Transverse colon (tissue), 4 donors: ENCODE measurements around the gene PMPCA. TPM values are rescaled to one million over a fixed set of nuclear protein-coding genes. Genes with fewer than 3 reads are reported as not detected.

Experiments
- DNase-seq: peaks from one replicate; pipeline ENCODE4 v3.0.0-alpha.2; 2019
- H3K27ac ChIP-seq, 4 donors: fragments of 200-600 bp; sonication (generic); 2 replicates each; pipeline ENCODE4 v1.5.1; 2016 to 2018; ENCODE audit warnings: inconsistent platforms in 4 of 4
- H3K27me3 ChIP-seq: fragments of 200-600 bp; sonication (generic); 2 replicates; pipeline ENCODE4 v1.5.1; 2017; ENCODE audit warnings: inconsistent platforms
- H3K36me3 ChIP-seq, 4 donors: fragments of 200-600 bp; sonication (generic); 2 replicates each; pipeline ENCODE4 v1.5.1; 2017 to 2019; ENCODE audit warnings: inconsistent platforms in 4 of 4
- H3K4me1 ChIP-seq, 4 donors: fragments of 200-600 bp; sonication (generic); 2 replicates each; pipeline ENCODE4 v1.5.1; 2017 to 2020; ENCODE audit warnings: inconsistent platforms in 4 of 4
- H3K4me3 ChIP-seq, 4 donors: fragments of 200-600 bp; sonication (generic); 1 replicate in 1 of 4; 2 replicates in 3 of 4; pipeline versions ENCODE4 v1.5.1 to v1.6.1; 2017 to 2019; ENCODE audit warnings: inconsistent platforms in 4 of 4
- H3K9me3 ChIP-seq, 2 donors: fragments of 200-600 bp; sonication (generic); 2 replicates each; pipeline ENCODE4 v1.5.1; 2017 to 2019; ENCODE audit warnings: inconsistent platforms in 2 of 2
- EP300 ChIP-seq: sonication (generic); formaldehyde crosslinking; IDR thresholded peaks from one replicate; pipeline ENCODE4 v1.6.1; 2017; ENCODE audit warnings: antibody characterized with exemption, low read depth
- POLR2A ChIP-seq: fragments of 450-650 bp; IDR thresholded peaks from one replicate; pipeline ENCODE4 v1.6.1; 2016; ENCODE audit warnings: antibody characterized with exemption, mild to moderate bottlenecking, moderate library complexity
- POLR2AphosphoS5 ChIP-seq, 3 donors: sonication (generic); formaldehyde crosslinking; IDR thresholded peaks; one replicate each; pipeline ENCODE4 v1.6.1; 2016; ENCODE audit warnings: antibody characterized with exemption in 3 of 3
- WGBS, 2 donors: methylation state at CpG; one replicate each; pipeline ENCODE4 v1.1.5; 2018; ENCODE audit warnings: low coverage in 1 of 2; 5-methylcytosine and 5-hydroxymethylcytosine counted together
- in situ Hi-C, 4 donors: fragments of 200-750 bp; cut with MboI; loops; one replicate each; pipeline versions ENCODE4 v1.15.0 to v1.15.1; 2017; ENCODE audit warnings: low sequenced_read_pairs in 3 of 4, low pct_ligation_motif_present in 1 of 4, low pct_unique_long_range_greater_than_20kb in 1 of 4
- intact Hi-C: fragments of 100-400 bp; cut with DNase I; formaldehyde crosslinking; loops from one replicate; pipeline ENCODE4 v1.15.1; 2023; ENCODE audit warnings: low total_unique reads
- total RNA-seq, 4 donors: library from RNA; depleted of rRNA; stranded (reverse); fragments of >200 nt; gene quantifications; one replicate each; pipeline ENCODE4 v1.1.0, GENCODE V29; 2016
- TF ChIP-seq, protein P1 (sequence below), 5 experiments: fragments of 200-600 bp in 3 of 5; fragments of 450-650 bp in 2 of 5; sonication (generic) in 3 of 5; IDR thresholded peaks; 1 replicate in 2 of 5; 2 replicates in 3 of 5; pipeline ENCODE4 v1.5.1; 2016 to 2017; ENCODE audit warnings: antibody characterized with exemption in 5 of 5, inconsistent platforms in 3 of 5, mild to moderate bottlenecking in 2 of 5, moderate library complexity in 1 of 5

Gene PMPCA
- total RNA-seq, 4 donors from 2014 or later: 24.3 to 61.3 (median 45.8) TPM

DNA sequence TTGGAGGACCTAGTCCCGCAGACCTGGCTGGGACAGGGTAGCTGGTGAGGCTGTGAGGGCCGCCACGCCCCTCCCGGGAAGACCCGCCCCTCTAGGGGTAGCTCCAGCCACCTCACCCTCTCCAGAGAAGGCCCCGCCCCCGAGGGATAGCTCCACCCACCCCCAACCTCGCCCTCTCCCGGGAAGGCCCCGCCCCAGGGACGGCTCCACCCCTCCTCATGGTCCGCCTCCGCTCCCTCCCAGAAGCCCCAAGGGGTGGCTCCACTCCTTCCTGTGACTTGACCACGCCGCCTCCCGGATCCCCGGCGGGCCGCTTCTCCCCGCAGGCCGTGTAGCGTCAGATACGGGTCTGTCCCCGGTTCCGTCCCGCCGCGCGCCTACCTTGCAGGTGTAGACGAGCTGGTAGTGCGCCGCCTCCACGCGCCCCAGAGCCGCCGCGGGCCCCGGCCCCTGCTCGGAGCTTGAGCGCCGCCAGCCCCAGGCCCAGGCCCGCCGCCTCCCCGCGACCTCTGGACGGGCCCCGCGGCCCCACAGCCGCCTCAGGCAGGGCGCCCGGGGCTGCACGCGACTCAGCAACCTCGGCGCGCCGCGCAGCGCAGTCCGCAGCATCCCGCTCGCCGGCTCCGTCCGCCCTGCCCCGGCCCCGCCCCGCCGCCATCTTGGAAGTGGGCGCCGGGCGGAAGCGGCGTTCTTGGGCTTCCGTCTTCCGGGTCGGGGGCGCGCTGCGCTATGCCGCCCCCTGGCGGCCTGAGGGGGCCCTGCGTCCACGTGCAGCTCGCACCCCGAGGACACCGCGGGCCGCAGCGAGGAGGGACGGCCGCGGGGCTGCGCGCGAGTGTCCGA is 47.1 kb upstream of the PMPCA start, which contains the start of gene DNLZ:
TSS of gene DNLZ (minus strand) at position 639 of the 843 bp plus-strand sequence. CDS start at position 609, 30 bp downstream.
- Histone ChIP-seq H3K27ac (peak within 1 kb of the TSS; percentile 90 to 97 (median 96)), H3K9me3 (no peaks in the 10 kb centered on the region), H3K36me3 (no peaks in the 10 kb centered on the region), H3K27me3 (no peaks in the 10 kb centered on the region), H3K4me1 (peaks cover 18 to 31% (median 26%) of the 10 kb centered on the region in 4 donors), H3K4me3 (peak within 1 kb of the TSS; percentile 62 to 100 (median 87))
- intact Hi-C loops: no loop called here
- WGBS, 2 donors: 1% methylated on average over 52 of the region's 97 CpGs; no CpG with 5 or more reads in 1 of the 2 donors
- in situ Hi-C loops: no loop called here
- peak; percentile 98 for DNase-seq
- no peak for TF ChIP-seq EP300
- TF ChIP-seq POLR2A: peak; percentile 79
- TF ChIP-seq POLR2AphosphoS5 (IDR thresholded peaks at IDR 0.05): peak; percentile 75 to 89 (median 84)
- TF ChIP-seq, protein P1, sequence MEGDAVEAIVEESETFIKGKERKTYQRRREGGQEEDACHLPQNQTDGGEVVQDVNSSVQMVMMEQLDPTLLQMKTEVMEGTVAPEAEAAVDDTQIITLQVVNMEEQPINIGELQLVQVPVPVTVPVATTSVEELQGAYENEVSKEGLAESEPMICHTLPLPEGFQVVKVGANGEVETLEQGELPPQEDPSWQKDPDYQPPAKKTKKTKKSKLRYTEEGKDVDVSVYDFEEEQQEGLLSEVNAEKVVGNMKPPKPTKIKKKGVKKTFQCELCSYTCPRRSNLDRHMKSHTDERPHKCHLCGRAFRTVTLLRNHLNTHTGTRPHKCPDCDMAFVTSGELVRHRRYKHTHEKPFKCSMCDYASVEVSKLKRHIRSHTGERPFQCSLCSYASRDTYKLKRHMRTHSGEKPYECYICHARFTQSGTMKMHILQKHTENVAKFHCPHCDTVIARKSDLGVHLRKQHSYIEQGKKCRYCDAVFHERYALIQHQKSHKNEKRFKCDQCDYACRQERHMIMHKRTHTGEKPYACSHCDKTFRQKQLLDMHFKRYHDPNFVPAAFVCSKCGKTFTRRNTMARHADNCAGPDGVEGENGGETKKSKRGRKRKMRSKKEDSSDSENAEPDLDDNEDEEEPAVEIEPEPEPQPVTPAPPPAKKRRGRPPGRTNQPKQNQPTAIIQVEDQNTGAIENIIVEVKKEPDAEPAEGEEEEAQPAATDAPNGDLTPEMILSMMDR (IDR thresholded peaks at IDR 0.05): peak; percentile 86 to 99 (median 99)

DNA sequence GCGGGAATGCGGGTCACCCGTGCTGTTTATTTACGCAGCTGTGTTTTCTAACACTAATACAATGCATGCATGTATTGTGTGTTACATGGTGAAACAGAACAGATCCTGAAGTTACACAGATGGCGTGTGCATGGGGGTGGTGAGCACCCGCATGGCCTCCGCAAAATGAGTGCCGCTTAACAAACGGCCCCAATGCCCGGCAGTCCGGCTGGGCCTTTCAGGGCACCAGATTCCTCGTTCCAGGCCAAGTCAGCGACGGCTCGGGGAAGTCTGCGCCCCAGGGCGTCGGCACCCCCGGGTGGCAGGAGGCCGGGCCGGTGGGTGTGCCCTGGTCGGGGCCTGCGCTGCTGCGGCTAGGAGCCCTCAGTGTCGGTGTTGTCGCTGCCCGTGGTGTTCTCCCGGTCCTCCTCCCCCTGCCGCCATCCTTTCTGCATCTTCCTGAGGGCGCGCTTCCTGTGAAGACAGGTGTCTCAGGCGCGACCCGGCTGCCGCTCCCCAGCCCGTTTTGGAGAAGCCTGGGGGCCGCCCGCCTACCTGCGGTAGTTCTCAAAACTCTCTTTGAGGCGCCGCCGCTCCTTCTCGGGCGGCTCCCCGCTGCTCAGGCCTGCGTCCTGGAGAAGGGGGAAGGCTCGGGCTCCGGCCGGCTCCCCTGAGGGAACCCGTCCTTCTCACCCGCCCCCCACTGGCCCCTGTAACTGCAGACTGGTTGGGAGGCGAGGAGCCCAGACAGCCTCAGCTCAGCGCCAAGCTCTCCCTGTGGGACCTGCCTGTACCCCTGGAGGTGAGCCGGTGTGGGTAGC is 46.3 kb upstream of the PMPCA start:
- in situ Hi-C loops: no loop called here
- TF ChIP-seq, protein P1 (IDR thresholded peaks at IDR 0.05): no peak
- TF ChIP-seq POLR2AphosphoS5 (IDR thresholded peaks at IDR 0.05): no peak
- TF ChIP-seq POLR2A: no peak
- no peak for TF ChIP-seq EP300
- H3K36me3 ChIP-seq: no peaks in the 10 kb centered on the region
- H3K4me1 ChIP-seq: peaks cover 18 to 31% (median 26%) of the 10 kb centered on the region in 4 donors
- intact Hi-C loops: loop anchor here (2.0 kb wide), 1 partner anchor 25 kb away; no protein-coding TSS in a partner anchor
- no peak overlapping the region for H3K27ac ChIP-seq
- H3K4me3 ChIP-seq: peak overlapping the region in 2 of 4 donors; percentile 78 to 100
- 53% methylated on average over 54 of the region's 54 CpGs; no CpG with 5 or more reads in 1 of the 2 donors for WGBS, 2 donors
- no peak for DNase-seq
- H3K9me3 ChIP-seq: no peaks in the 10 kb centered on the region
- H3K27me3 ChIP-seq: no peaks in the 10 kb centered on the region

DNA sequence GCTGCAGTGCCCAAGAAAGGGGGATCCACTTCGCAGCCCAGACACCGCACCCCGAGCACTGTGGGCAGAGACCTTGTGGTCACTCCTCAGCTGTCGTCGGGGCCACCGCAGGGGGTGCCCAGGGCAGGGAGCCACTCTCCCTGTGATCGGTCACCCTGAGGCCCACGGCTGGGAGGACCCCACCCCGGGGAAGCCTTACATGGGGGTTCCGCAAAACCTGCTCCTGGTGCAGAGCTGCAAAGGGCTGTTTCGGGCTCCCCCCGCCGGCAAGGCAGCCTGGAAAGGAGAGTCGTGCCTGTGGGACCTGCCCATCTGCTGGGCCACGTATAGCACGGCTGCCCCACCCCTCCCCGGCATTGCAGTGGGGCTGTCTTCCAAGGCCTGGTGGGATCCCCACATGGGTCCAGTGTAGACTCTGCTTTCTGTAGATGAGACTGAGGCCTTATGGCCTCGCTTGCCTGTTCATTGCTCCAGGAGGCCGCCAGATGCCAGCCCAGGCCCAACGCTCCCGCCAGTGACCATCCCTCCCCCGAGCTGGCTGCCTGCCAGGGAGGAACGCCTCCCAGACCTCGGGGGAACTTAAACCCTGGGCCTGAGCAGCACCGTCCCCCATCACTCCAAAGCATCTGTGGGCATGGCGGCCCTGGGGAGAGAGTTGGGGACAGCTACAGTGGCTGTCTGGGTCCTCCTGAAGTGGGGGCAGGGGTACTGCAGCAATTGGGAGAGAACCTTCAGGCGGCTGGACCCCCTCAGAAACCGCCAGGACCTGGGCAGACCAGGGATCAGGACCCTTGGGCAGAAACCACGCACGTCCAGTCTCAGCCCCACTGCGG is 45.3 kb upstream of the PMPCA start:
- H3K9me3 ChIP-seq: no peaks in the 10 kb centered on the region
- no peaks in the 10 kb centered on the region for H3K27me3 ChIP-seq
- TF ChIP-seq, protein P1 (IDR thresholded peaks at IDR 0.05): no peak
- H3K27ac ChIP-seq: no peak overlapping the region
- peaks cover 18 to 31% (median 26%) of the 10 kb centered on the region in 4 donors for H3K4me1 ChIP-seq
- in situ Hi-C loops: no loop called here
- intact Hi-C loops: loop anchor here (2.0 kb wide), 1 partner anchor 26 kb away; no protein-coding TSS in a partner anchor
- no peaks in the 10 kb centered on the region for H3K36me3 ChIP-seq
- WGBS, 2 donors: 71% methylated on average over 28 of the region's 31 CpGs; no CpG with 5 or more reads in 1 of the 2 donors
- DNase-seq: no peak
- H3K4me3 ChIP-seq: no peak overlapping the region
